H1 (cell line): ENCODE measurements around the gene VAPA. TPM values are rescaled to one million over a fixed set of nuclear protein-coding genes. Genes with fewer than 3 reads are reported as not detected.

ENCODE experiments used
- CTCF ChIA-PET: fragments of 300-600 bp; sonication (Branson Sonifier 250); formaldehyde crosslinking; loops from one replicate; lab custom pipeline; 2021; ENCODE audit not compliant: partially characterized antibody; lab: Charles Lee
- POLR2A ChIA-PET: fragments of 300-600 bp; sonication (Branson Sonifier 250); formaldehyde crosslinking; loops from one replicate; lab custom pipeline; 2021; ENCODE audit warnings: inconsistent platforms; ENCODE audit not compliant: partially characterized antibody; lab: Charles Lee
- DNase-seq, 2 experiments: peaks; one replicate each; pipeline versions ENCODE4 v3.0.0 to v3.0.0-alpha.2; 2010 to 2022; ENCODE audit warnings: low spot score in 2 of 2, low read depth in 1 of 2, mixed read lengths in 1 of 2
- FAIRE-seq: peaks from 2 replicates; lab custom pipeline; 2011; peaks lifted over from hg19 to GRCh38; lab: Jason Lieb, UNC
- H2AFZ ChIP-seq: 2 replicates; pipeline ENCODE4 v1.8.1; 2012; ENCODE audit warnings: low read length, inconsistent platforms
- H2AK5ac ChIP-seq: 2 replicates; pipeline ENCODE4 v1.6.1; 2013; ENCODE audit warnings: low read depth, low read length
- H2BK120ac ChIP-seq: replicated peaks from 2 replicates; pipeline ENCODE3; 2013; ENCODE audit warnings: low read depth, low read length, inconsistent platforms
- H2BK12ac ChIP-seq: 2 replicates; pipeline ENCODE4 v1.6.1; 2013; ENCODE audit warnings: low read depth, low read length
- H2BK15ac ChIP-seq: 2 replicates; pipeline ENCODE4 v1.6.1; 2013; ENCODE audit warnings: low read length
- H2BK20ac ChIP-seq: 2 replicates; pipeline ENCODE4 v1.6.1; 2013; ENCODE audit warnings: low read length
- H2BK5ac ChIP-seq: 2 replicates; pipeline ENCODE4 v1.6.1; 2013; ENCODE audit warnings: low read depth, low read length
- H3K14ac ChIP-seq: 2 replicates; pipeline ENCODE4 v1.6.1; 2013; ENCODE audit warnings: inconsistent platforms; ENCODE audit not compliant: insufficient read length
- H3K18ac ChIP-seq: 2 replicates; pipeline ENCODE4 v1.6.1; 2013; ENCODE audit warnings: low read length; ENCODE audit errors: extremely low read depth
- H3K23ac ChIP-seq: 2 replicates; pipeline ENCODE4 v1.6.1; 2013; ENCODE audit warnings: inconsistent platforms; ENCODE audit not compliant: insufficient read length
- H3K23me2 ChIP-seq: 2 replicates; pipeline ENCODE4 v1.6.1; 2013; ENCODE audit warnings: low read depth, low read length
- H3K27ac ChIP-seq: 2 replicates; pipeline ENCODE4 v1.6.1; 2011; ENCODE audit warnings: low read depth, low read length, inconsistent platforms
- H3K27me3 ChIP-seq, 4 experiments: replicated peaks in 1 of 4; 1 replicate in 1 of 4; 2 replicates in 3 of 4; pipeline versions ENCODE4 v1.6.1 to v1.8.1; 2011 to 2013; ENCODE audit warnings: low read length in 3 of 4, mild to moderate bottlenecking in 3 of 4, inconsistent platforms in 2 of 4, mixed read lengths in 2 of 4, moderate library complexity in 1 of 4; ENCODE audit not compliant: control insufficient read depth in 3 of 4, insufficient read depth in 3 of 4; ENCODE audit errors: extremely low read depth in 1 of 4
- H3K36me3 ChIP-seq, 4 experiments: 2 replicates each; pipeline versions ENCODE4 v1.6.1 to v1.8.1; 2011 to 2013; ENCODE audit warnings: mild to moderate bottlenecking in 4 of 4, low read length in 3 of 4, moderate library complexity in 2 of 4, control low read depth in 1 of 4, inconsistent platforms in 1 of 4; ENCODE audit not compliant: insufficient read depth in 4 of 4, control insufficient read depth in 2 of 4
- H3K4ac ChIP-seq: replicated peaks from 2 replicates; pipeline ENCODE3; 2013; ENCODE audit warnings: low read length, low read depth, mixed read lengths, inconsistent platforms; ENCODE audit not compliant: insufficient read length
- H3K4me1 ChIP-seq, 4 experiments: replicated peaks in 1 of 4; 1 replicate in 1 of 4; 2 replicates in 3 of 4; pipeline versions ENCODE4 v1.6.1 to v1.8.1; 2011 to 2013; ENCODE audit warnings: low read length in 3 of 4, inconsistent platforms in 2 of 4, mixed read lengths in 1 of 4; ENCODE audit not compliant: insufficient read depth in 4 of 4, control insufficient read depth in 3 of 4
- H3K4me2 ChIP-seq, 2 experiments: 2 replicates each; pipeline versions ENCODE4 v1.6.1 to v1.8.1; 2011 to 2013; ENCODE audit warnings: low read depth in 2 of 2, low read length in 2 of 2, control low read depth in 1 of 2, inconsistent platforms in 1 of 2, mild to moderate bottlenecking in 1 of 2; ENCODE audit not compliant: insufficient read depth in 1 of 2
- H3K4me3 ChIP-seq, 4 experiments: fragments of 200-600, 300-600 bp in 1 of 4; sonication (generic), shearing (Covaris generic), sonication (Bioruptor Twin) in 1 of 4; 2 replicates each; pipeline versions ENCODE4 v1.5.1 to v1.8.1; 2011 to 2016; ENCODE audit warnings: low read length in 4 of 4, low read depth in 3 of 4, control low read depth in 2 of 4, inconsistent platforms in 2 of 4, mild to moderate bottlenecking in 2 of 4, mixed read lengths in 1 of 4, moderate library complexity in 1 of 4; ENCODE audit not compliant: insufficient read depth in 2 of 4; ENCODE audit errors: extremely low read depth in 1 of 4
- H3K56ac ChIP-seq: replicated peaks from 2 replicates; pipeline ENCODE3; 2013; ENCODE audit warnings: low read depth, mild to moderate bottlenecking, mixed read lengths, low read length, inconsistent platforms; ENCODE audit not compliant: insufficient read length
- H3K79me1 ChIP-seq: 2 replicates; pipeline ENCODE4 v1.6.1; 2013; ENCODE audit warnings: low read depth, low read length, control low read depth
- H3K79me2 ChIP-seq, 2 experiments: 2 replicates each; pipeline versions ENCODE4 v1.6.1 to v1.8.1; 2012 to 2013; ENCODE audit warnings: low read length in 2 of 2, mild to moderate bottlenecking in 2 of 2, inconsistent platforms in 1 of 2; ENCODE audit not compliant: insufficient read depth in 2 of 2, control insufficient read depth in 1 of 2
- H3K9ac ChIP-seq, 4 experiments: replicated peaks in 1 of 4; 1 replicate in 1 of 4; 2 replicates in 3 of 4; pipeline versions ENCODE4 v1.6.1 to v1.8.1; 2011 to 2013; ENCODE audit warnings: low read depth in 3 of 4, low read length in 3 of 4, control low read depth in 2 of 4, mild to moderate bottlenecking in 2 of 4, moderate library complexity in 2 of 4, inconsistent platforms in 1 of 4; ENCODE audit errors: extremely low read depth in 1 of 4
- H3K9me3 ChIP-seq, 2 experiments: 2 replicates each; pipeline versions ENCODE4 v1.6.1 to v1.8.1; 2012 to 2013; ENCODE audit warnings: mild to moderate bottlenecking in 2 of 2, moderate library complexity in 2 of 2, control low read depth in 1 of 2, inconsistent platforms in 1 of 2, low read depth in 1 of 2, low read length in 1 of 2, mixed read lengths in 1 of 2; ENCODE audit not compliant: insufficient read depth in 2 of 2
- H4K20me1 ChIP-seq, 2 experiments: replicated peaks in 1 of 2; 2 replicates each; pipeline versions ENCODE3 to v1.8.1; 2011 to 2013; ENCODE audit warnings: inconsistent platforms in 2 of 2, low read length in 2 of 2, mild to moderate bottlenecking in 1 of 2; ENCODE audit not compliant: insufficient read depth in 2 of 2, control insufficient read depth in 1 of 2
- H4K5ac ChIP-seq: 2 replicates; pipeline ENCODE4 v1.6.1; 2013; ENCODE audit warnings: low read length, low read depth, mixed read lengths, inconsistent platforms; ENCODE audit not compliant: insufficient read length
- H4K8ac ChIP-seq: 2 replicates; pipeline ENCODE4 v1.8.0; 2013; ENCODE audit warnings: mild to moderate bottlenecking, moderate library complexity, low read length, inconsistent platforms; ENCODE audit not compliant: insufficient read depth; ENCODE audit errors: extremely low read depth
- H4K91ac ChIP-seq: replicated peaks from 2 replicates; pipeline ENCODE3; 2013; ENCODE audit warnings: low read length, mixed read lengths, inconsistent platforms; ENCODE audit not compliant: insufficient read length
- CREB1 ChIP-seq: IDR thresholded peaks from 2 replicates; pipeline ENCODE4 v1.6.1; 2012; ENCODE audit warnings: inconsistent platforms
- FOSL1 ChIP-seq: IDR thresholded peaks from 2 replicates; pipeline ENCODE4 v1.6.1; 2011; ENCODE audit warnings: mild to moderate bottlenecking, low read depth, low read length, moderate library complexity; ENCODE audit not compliant: insufficient read depth
- KDM1A ChIP-seq: fragments of 200-600, 300-600 bp; sonication (generic); IDR thresholded peaks from 2 replicates; pipeline ENCODE4 v1.7.1; 2016; ENCODE audit warnings: mild to moderate bottlenecking, low read length, borderline replicate concordance
- KDM4A ChIP-seq: IDR thresholded peaks from one replicate; pipeline ENCODE4 v1.7.1; 2012; ENCODE audit warnings: low read depth, mild to moderate bottlenecking, moderate library complexity, low read length, inconsistent platforms; ENCODE audit not compliant: severe bottlenecking
- KDM5A ChIP-seq: fragments of 200-600 bp; IDR thresholded peaks from 2 replicates; pipeline ENCODE4 v1.7.1; 2012; ENCODE audit warnings: mild to moderate bottlenecking, low read length, inconsistent platforms, mixed read lengths
- MAX ChIP-seq: IDR thresholded peaks from 2 replicates; pipeline ENCODE4 v1.6.1; 2012; ENCODE audit warnings: inconsistent platforms
- NRF1 ChIP-seq: IDR thresholded peaks from 2 replicates; pipeline ENCODE4 v1.6.1; 2011; ENCODE audit warnings: mild to moderate bottlenecking, low read depth, low read length, improper control_type of control experiment
- POLR2A ChIP-seq, 2 experiments: IDR thresholded peaks; 1 replicate in 1 of 2; 2 replicates in 1 of 2; pipeline ENCODE4 v1.6.1; 2011; ENCODE audit warnings: low read depth in 2 of 2, low read length in 2 of 2, mild to moderate bottlenecking in 2 of 2; ENCODE audit errors: control extremely low read depth in 1 of 2
- SIRT6 ChIP-seq: IDR thresholded peaks from one replicate; pipeline ENCODE4 v1.7.1; 2012; ENCODE audit warnings: low read length, inconsistent platforms
- SRF ChIP-seq: IDR thresholded peaks from 2 replicates; pipeline ENCODE4 v1.6.1; 2011; ENCODE audit warnings: mild to moderate bottlenecking, low read depth, low read length, moderate library complexity
- TBP ChIP-seq: IDR thresholded peaks from 2 replicates; pipeline ENCODE4 v1.6.1; 2011; ENCODE audit warnings: low read depth, low read length, improper control_type of control experiment
- WGBS, 2 experiments: shearing (Covaris generic) in 1 of 2; methylation state at CpG; one replicate each; pipeline versions ENCODE4 v1.1.6 to v1.1.7; 2013 to 2015; ENCODE audit warnings: low lambda C conversion rate in 2 of 2, mixed read lengths in 2 of 2, inconsistent platforms in 1 of 2, low coverage in 1 of 2, missing lambda C conversion rate in 1 of 2; ENCODE audit not compliant: insufficient replicate concordance in 2 of 2, insufficient coverage in 1 of 2, insufficient read length in 1 of 2; ENCODE audit errors: extremely low coverage in 1 of 2, missing lambda C conversion rate in 1 of 2; 5-methylcytosine and 5-hydroxymethylcytosine counted together
- polyA plus RNA-seq, 7 experiments: library from polyadenylated mRNA; depleted of rRNA in 3 of 7; stranded (reverse) in 5 of 7; unstranded in 2 of 7; fragments of >200 nt in 5 of 7; fragments of 200-250 nt in 2 of 7; gene quantifications; 1 replicate in 5 of 7; 2 replicates in 1 of 7; 4 replicates in 1 of 7; pipeline versions ENCODE4 v1.2.1 to v1.2.3, GENCODE V29; 2011 to 2013; ENCODE audit warnings: missing spikeins in 2 of 7, mixed read lengths in 2 of 7
- total RNA-seq: library from RNA; stranded (reverse); fragmentation: NEBNext Ultra II Directional; extraction: Animal tissue kit (Norgen Biotek cat#: 25700); gene quantifications from 2 replicates; pipeline ENCODE4 v1.2.1, GENCODE V29; 2021

The VAPA gene
- total and polyA plus RNA-seq, 2 of the 8 experiments (the other 6 are each of a cell fraction or from before 2014, with no cell fraction given): 79.7 to 130 TPM

- H3K23ac ChIP-seq: no peak overlapping the region
- no peak overlapping the region for H4K91ac ChIP-seq
- H3K56ac ChIP-seq: no peak overlapping the region
- H3K79me1 ChIP-seq: no peaks in the 10 kb centered on the region; the same call in 1 of the 2 replicates
- DNase-seq (no peak), FAIRE-seq (no peak)
- H3K9me3 ChIP-seq: no peaks in the 10 kb centered on the region
- no peak overlapping the region for H2BK120ac ChIP-seq
- no peak overlapping the region for H2AFZ ChIP-seq
- H4K8ac ChIP-seq: no peak overlapping the region
- WGBS, 2 experiments: 78% methylated on average over 2 of the region's 2 CpGs; no CpG with 5 or more reads in 1 of the 2 experiments
- H3K27ac ChIP-seq: no peak overlapping the region
- ChIA-PET CTCF (interaction anchor here (0.6 kb wide), 1 partner anchor 24 kb away, joined by 3 read pairs; no protein-coding TSS in a partner anchor), POLR2A (interaction anchor here (2.4 kb wide), 1 partner anchor 13 kb away, joined by 14 read pairs; the partner anchor contains the start of gene VAPA)
- H3K9ac ChIP-seq: no peak overlapping the region
- H3K27me3 ChIP-seq: no peaks in the 10 kb centered on the region
- H3K79me2 ChIP-seq: peaks cover 13 to 100% of the 10 kb centered on the region in 2 experiments
- no peak overlapping the region for H2BK12ac ChIP-seq
- no peak overlapping the region for H3K14ac ChIP-seq
- H3K4me3 ChIP-seq: no peak overlapping the region
- no peak overlapping the region for H3K18ac ChIP-seq
- peaks cover 5 to 17% of the 10 kb centered on the region in 2 experiments for H4K20me1 ChIP-seq
- no peak overlapping the region for H2BK15ac ChIP-seq
- no peak overlapping the region for H2BK5ac ChIP-seq
- no peaks in the 10 kb centered on the region for H3K23me2 ChIP-seq
- no peak overlapping the region for H2AK5ac ChIP-seq
- no peak overlapping the region for H3K4me2 ChIP-seq
- TF ChIP-seq FOSL1 (no peak), KDM5A (no peak), SIRT6 (no peak), CREB1 (no peak), TBP (no peak), KDM4A (no peak), MAX (no peak), POLR2A (IDR thresholded peaks at IDR 0.05; ENCODE audit: control extremely low read depth in 1 of 2, low read depth in 2 of 2, low read length in 2 of 2) (no peak), SRF (no peak), NRF1 (no peak), KDM1A (no peak)
- H3K36me3 ChIP-seq: peaks cover 0 to 5% (median 1%) of the 10 kb centered on the region in 4 experiments; a peak in 2 of 8 replicates
- H2BK20ac ChIP-seq: no peak overlapping the region
- H3K4me1 ChIP-seq: peaks cover 1 to 14% (median 5%) of the 10 kb centered on the region in 4 experiments; a peak in 5 of 7 replicates
- H4K5ac ChIP-seq: no peak overlapping the region
- no peak overlapping the region for H3K4ac ChIP-seq
These were observed 13.7 kb downstream of the VAPA start for GRCh38 chr18:9927392-9928063.
